H9 (cell line): ENCODE results near the gene TRAP1. TPM values are rescaled to one million over a fixed set of nuclear protein-coding genes. Genes with fewer than 3 reads are reported as not detected.

Source experiments
- DNase-seq: peaks from one replicate; pipeline ENCODE4 v3.0.0-alpha.2; 2017
- H2AFZ ChIP-seq: one replicate; pipeline ENCODE4 v1.6.1; 2013; ENCODE audit warnings: mild to moderate bottlenecking, low read length, control low read depth, moderate library complexity
- H2AK5ac ChIP-seq: 2 replicates; pipeline ENCODE4 v1.6.1; 2013; ENCODE audit warnings: low read length, control low read depth, mixed read lengths; ENCODE audit not compliant: insufficient read length
- H2BK120ac ChIP-seq: one replicate; pipeline ENCODE4 v1.6.1; 2013; ENCODE audit warnings: low read depth, mild to moderate bottlenecking, low read length, control low read depth, inconsistent platforms; ENCODE audit not compliant: poor library complexity, severe bottlenecking
- H2BK12ac ChIP-seq: 2 replicates; pipeline ENCODE4 v1.6.1; 2013; ENCODE audit warnings: low read length, control low read depth, mixed read lengths, low read depth; ENCODE audit not compliant: insufficient read length
- H2BK15ac ChIP-seq: 2 replicates; pipeline ENCODE4 v1.6.1; 2013; ENCODE audit warnings: low read depth, low read length, control low read depth
- H2BK20ac ChIP-seq: one replicate; pipeline ENCODE4 v1.6.1; 2013; ENCODE audit warnings: low read depth, mild to moderate bottlenecking, low read length, control low read depth, inconsistent platforms; ENCODE audit not compliant: poor library complexity, severe bottlenecking
- H2BK5ac ChIP-seq: 2 replicates; pipeline ENCODE4 v1.6.1; 2013; ENCODE audit warnings: low read length, control low read depth, mixed read lengths; ENCODE audit not compliant: insufficient read length
- H3K14ac ChIP-seq: 2 replicates; pipeline ENCODE4 v1.6.1; 2013; ENCODE audit warnings: low read length, control low read depth; ENCODE audit not compliant: insufficient read depth
- H3K18ac ChIP-seq: 2 replicates; pipeline ENCODE4 v1.6.1; 2013; ENCODE audit warnings: low read depth, mild to moderate bottlenecking, mixed read lengths, low read length, control low read depth; ENCODE audit not compliant: insufficient read length
- H3K23ac ChIP-seq: 2 replicates; pipeline ENCODE4 v1.6.1; 2013; ENCODE audit warnings: low read length, control low read depth, mixed read lengths, low read depth; ENCODE audit not compliant: insufficient read length
- H3K23me2 ChIP-seq: 2 replicates; pipeline ENCODE4 v1.6.1; 2013; ENCODE audit warnings: low read depth, mild to moderate bottlenecking, mixed read lengths, low read length, control low read depth; ENCODE audit not compliant: insufficient read length, poor library complexity, severe bottlenecking
- H3K27ac ChIP-seq: 2 replicates; pipeline ENCODE4 v1.5.1; 2013; ENCODE audit warnings: low read length, control low read depth, mixed read lengths, low read depth; ENCODE audit not compliant: insufficient read length
- H3K27me3 ChIP-seq: 2 replicates; pipeline ENCODE4 v1.6.1; 2013; ENCODE audit warnings: low read length, control low read depth, inconsistent platforms; ENCODE audit not compliant: insufficient read depth
- H3K4ac ChIP-seq: 2 replicates; pipeline ENCODE4 v1.6.1; 2013; ENCODE audit warnings: low read depth, mild to moderate bottlenecking, control low read depth, inconsistent platforms, low read length, moderate library complexity
- H3K4me1 ChIP-seq: 2 replicates; pipeline ENCODE4 v1.6.1; 2013; ENCODE audit warnings: low read length, control low read depth, inconsistent platforms; ENCODE audit not compliant: insufficient read depth
- H3K4me2 ChIP-seq: 2 replicates; pipeline ENCODE4 v1.6.1; 2013; ENCODE audit warnings: low read length, control low read depth, mixed read lengths; ENCODE audit not compliant: insufficient read length, insufficient read depth
- H3K56ac ChIP-seq: 2 replicates; pipeline ENCODE4 v1.6.1; 2013; ENCODE audit warnings: low read depth, mild to moderate bottlenecking, mixed read lengths, low read length, control low read depth; ENCODE audit not compliant: insufficient read length
- H3K79me1 ChIP-seq: 2 replicates; pipeline ENCODE4 v1.6.1; 2013; ENCODE audit warnings: low read depth, mild to moderate bottlenecking, moderate library complexity, low read length, control low read depth, inconsistent platforms; ENCODE audit not compliant: insufficient read depth, poor library complexity, severe bottlenecking
- H3K79me2 ChIP-seq: 2 replicates; pipeline ENCODE4 v1.6.1; 2013; ENCODE audit warnings: low read length, control low read depth, inconsistent platforms; ENCODE audit not compliant: insufficient read depth
- H3K9ac ChIP-seq: 2 replicates; pipeline ENCODE4 v1.6.1; 2013; ENCODE audit warnings: low read length, control low read depth, mixed read lengths; ENCODE audit not compliant: insufficient read length; ENCODE audit errors: extremely low read depth
- H3K9me3 ChIP-seq: one replicate; pipeline ENCODE4 v1.6.1; 2013; ENCODE audit warnings: low read depth, low read length, inconsistent platforms; ENCODE audit not compliant: control insufficient read depth
- H3T11ph ChIP-seq: one replicate; pipeline ENCODE4 v1.6.1; 2013; ENCODE audit warnings: mild to moderate bottlenecking, low read length, control low read depth, inconsistent platforms
- H4K20me1 ChIP-seq: one replicate; pipeline ENCODE4 v1.6.1; 2013; ENCODE audit not compliant: control insufficient read depth, insufficient read length, insufficient read depth
- H4K5ac ChIP-seq: 2 replicates; pipeline ENCODE4 v1.6.1; 2013; ENCODE audit warnings: low read depth, mild to moderate bottlenecking, mixed read lengths, low read length, control low read depth; ENCODE audit not compliant: insufficient read length
- H4K8ac ChIP-seq: replicated peaks from 2 replicates; pipeline ENCODE4 v1.6.1; 2013; ENCODE audit warnings: low read length, control low read depth, mixed read lengths, low read depth; ENCODE audit not compliant: insufficient read length
- H4K91ac ChIP-seq: 2 replicates; pipeline ENCODE4 v1.6.1; 2013; ENCODE audit warnings: low read depth, mild to moderate bottlenecking, moderate library complexity, mixed read lengths, low read length, control low read depth; ENCODE audit not compliant: insufficient read length
- H3K27ac Mint-ChIP-seq, 3 experiments: 2 replicates in 2 of 3; 3 replicates in 1 of 3; pipeline ENCODE4 v1.8.0; 2020 to 2021; ENCODE audit warnings: mixed read lengths in 3 of 3, mild to moderate bottlenecking in 1 of 3, moderate library complexity in 1 of 3
- H3K27me3 Mint-ChIP-seq: 2 replicates; pipeline ENCODE4 v1.8.0; 2021; ENCODE audit warnings: low read depth, mild to moderate bottlenecking, moderate library complexity, mixed read lengths
- H3K36me3 Mint-ChIP-seq, 3 experiments: 2 replicates in 2 of 3; 3 replicates in 1 of 3; pipeline ENCODE4 v1.8.0; 2020 to 2021; ENCODE audit warnings: low read depth in 3 of 3, mixed read lengths in 3 of 3; ENCODE audit not compliant: insufficient read depth in 1 of 3
- H3K4me1 Mint-ChIP-seq, 2 experiments: 2 replicates each; pipeline ENCODE4 v1.8.0; 2020; ENCODE audit warnings: mixed read lengths in 2 of 2
- H3K4me3 Mint-ChIP-seq, 2 experiments: 2 replicates in 1 of 2; 3 replicates in 1 of 2; pipeline ENCODE4 v1.8.0; 2020 to 2021; ENCODE audit warnings: mild to moderate bottlenecking in 2 of 2, mixed read lengths in 2 of 2, moderate library complexity in 1 of 2
- H3K9me3 Mint-ChIP-seq, 2 experiments: 2 replicates in 1 of 2; 3 replicates in 1 of 2; pipeline ENCODE4 v1.8.0; 2020; ENCODE audit warnings: mild to moderate bottlenecking in 2 of 2, mixed read lengths in 2 of 2, moderate library complexity in 1 of 2
- CTCF ChIP-seq: fragments of 200-600 bp; sonication (generic); conservative IDR thresholded peaks from 3 replicates; pipeline ENCODE4 v1.8.0; 2021; ENCODE audit warnings: antibody characterized with exemption, mild to moderate bottlenecking
- WGBS: extraction: QIAGEN DNeasy Blood & Tissue Kit; methylation state at CpG from one replicate; pipeline ENCODE4 v1.1.7; 2013; ENCODE audit warnings: missing lambda C conversion rate, low lambda C conversion rate, mixed read lengths; ENCODE audit not compliant: insufficient read length; ENCODE audit errors: extremely low coverage; 5-methylcytosine and 5-hydroxymethylcytosine counted together
- total RNA-seq: library from RNA; stranded (reverse); gene quantifications from 2 replicates; pipeline ENCODE4 v1.2.1, GENCODE V29; 2021

Gene TRAP1
- total RNA-seq, 1 experiment from 2014 or later: 211 TPM

- H4K5ac ChIP-seq: no peak overlapping the region
- no peaks in the 10 kb centered on the region for H3K9me3 ChIP-seq
- H2BK20ac ChIP-seq: no peak overlapping the region
- H3K27me3 ChIP-seq: no peaks in the 10 kb centered on the region
- H3K4me2 ChIP-seq: no peak overlapping the region
- H3K9me3 Mint-ChIP-seq: no peaks in the 10 kb centered on the region
- no peak overlapping the region for H3K18ac ChIP-seq
- no peak for DNase-seq
- no peaks in the 10 kb centered on the region for H3K79me1 ChIP-seq
- H3K27me3 Mint-ChIP-seq: no peaks in the 10 kb centered on the region
- H2BK5ac ChIP-seq: no peak overlapping the region
- H2AK5ac ChIP-seq: no peak overlapping the region
- H3T11ph ChIP-seq: no peak overlapping the region
- no peak overlapping the region for H3K23ac ChIP-seq
- H3K27ac ChIP-seq: no peak overlapping the region
- H4K20me1 ChIP-seq: peaks cover 2% of the 10 kb centered on the region
- no peak overlapping the region for H4K8ac ChIP-seq
- no peak for TF ChIP-seq CTCF
- no peak overlapping the region for H4K91ac ChIP-seq
- no CpG with 5 or more reads among the region's 3 CpGs for WGBS
- H3K36me3 Mint-ChIP-seq: peaks cover 47 to 89% (median 82%) of the 10 kb centered on the region in 3 experiments
- no peak overlapping the region for H3K9ac ChIP-seq
- H3K14ac ChIP-seq: no peak overlapping the region
- no peak overlapping the region for H3K4me3 Mint-ChIP-seq
- peaks cover 4 to 11% of the 10 kb centered on the region in 2 experiments for H3K4me1 Mint-ChIP-seq
- no peak overlapping the region for H2BK12ac ChIP-seq
- no peak overlapping the region for H2BK120ac ChIP-seq
- H3K23me2 ChIP-seq: no peaks in the 10 kb centered on the region
- no peaks in the 10 kb centered on the region for H3K79me2 ChIP-seq
- H3K4ac ChIP-seq: no peak overlapping the region
- no peaks in the 10 kb centered on the region for H3K4me1 ChIP-seq
- no peak overlapping the region for H2AFZ ChIP-seq
- no peak overlapping the region for H3K56ac ChIP-seq
- H2BK15ac ChIP-seq: no peak overlapping the region
- H3K27ac Mint-ChIP-seq: peak overlapping the region in 2 of 3 experiments; percentile 4 to 65; a peak in 2 of 7 replicates
Observed at GRCh38 chr16:3659251-3659650, 58.1 kb downstream of the TRAP1 start.
